Keratinocyte (primary cell): ENCODE measurements around the gene MYT1. TPM values are rescaled to one million over a fixed set of nuclear protein-coding genes. Genes with fewer than 3 reads are reported as not detected.
"Not testable (repeated sequence)": the region's sequence is repeated elsewhere in the genome, so short reads cannot be mapped to it uniquely, and the experiment has no call there.

ENCODE experiments used
- DNase-seq: peaks from one replicate; pipeline ENCODE4 v3.0.0-alpha.2; 2011; ENCODE audit warnings: low read depth, missing footprints, low spot score
- FAIRE-seq: peaks from 2 replicates; lab custom pipeline; 2011; peaks lifted over from hg19 to GRCh38; lab: Jason Lieb, UNC
- H2AFZ ChIP-seq: 2 replicates; pipeline ENCODE4 v1.6.0; 2012; ENCODE audit warnings: low read length, control low read depth, inconsistent platforms; ENCODE audit not compliant: control insufficient read depth
- H3K27ac ChIP-seq: 2 replicates; pipeline ENCODE4 v1.5.1; 2011; ENCODE audit warnings: low read length; ENCODE audit not compliant: control insufficient read depth, insufficient read depth
- H3K27me3 ChIP-seq: 3 replicates; pipeline ENCODE4 v1.6.0; 2011; ENCODE audit warnings: low read length; ENCODE audit not compliant: control insufficient read depth, insufficient read depth; ENCODE audit errors: extremely low read depth
- H3K36me3 ChIP-seq, 2 experiments: 2 replicates in 1 of 2; 3 replicates in 1 of 2; pipeline ENCODE4 v1.5.1; 2011; ENCODE audit warnings: low read length in 2 of 2, mild to moderate bottlenecking in 1 of 2; ENCODE audit not compliant: control insufficient read depth in 2 of 2, insufficient read depth in 2 of 2; ENCODE audit errors: extremely low read depth in 1 of 2
- H3K4me1 ChIP-seq: 3 replicates; pipeline ENCODE4 v1.5.1; 2011; ENCODE audit warnings: low read length; ENCODE audit not compliant: control insufficient read depth, insufficient read depth; ENCODE audit errors: extremely low read depth
- H3K4me2 ChIP-seq: 3 replicates; pipeline ENCODE4 v1.6.0; 2011; ENCODE audit warnings: low read depth, low read length; ENCODE audit not compliant: control insufficient read depth, insufficient read depth; ENCODE audit errors: extremely low read depth
- H3K4me3 ChIP-seq, 3 experiments: fragments of 200-600 bp in 1 of 3; sonication (generic) in 1 of 3; 2 replicates in 2 of 3; 3 replicates in 1 of 3; pipeline ENCODE4 v1.5.1; 2011 to 2016; ENCODE audit warnings: low read length in 3 of 3, mild to moderate bottlenecking in 3 of 3, control low read depth in 2 of 3, inconsistent platforms in 1 of 3, low read depth in 1 of 3, mixed read lengths in 1 of 3, mixed run types in 1 of 3, moderate library complexity in 1 of 3; ENCODE audit not compliant: control insufficient read depth in 2 of 3, insufficient read depth in 2 of 3; ENCODE audit errors: extremely low read depth in 1 of 3
- H3K79me2 ChIP-seq: 2 replicates; pipeline ENCODE4 v1.6.0; 2012; ENCODE audit warnings: low read length; ENCODE audit not compliant: control insufficient read depth, insufficient read depth
- H3K9ac ChIP-seq: 3 replicates; pipeline ENCODE4 v1.6.0; 2011; ENCODE audit warnings: low read length; ENCODE audit not compliant: control insufficient read depth, insufficient read depth; ENCODE audit errors: extremely low read depth
- H3K9me1 ChIP-seq: 3 replicates; pipeline ENCODE4 v1.6.0; 2011; ENCODE audit warnings: low read length; ENCODE audit not compliant: control insufficient read depth, insufficient read depth; ENCODE audit errors: extremely low read depth
- H3K9me3 ChIP-seq: 2 replicates; pipeline ENCODE4 v1.5.1; 2012; ENCODE audit warnings: low read depth, low read length; ENCODE audit not compliant: control insufficient read depth
- H4K20me1 ChIP-seq: 3 replicates; pipeline ENCODE4 v1.6.0; 2011; ENCODE audit warnings: low read length; ENCODE audit not compliant: control insufficient read depth, insufficient read depth; ENCODE audit errors: extremely low read depth
- CTCF ChIP-seq, 3 experiments: IDR thresholded peaks in 1 of 3; conservative IDR thresholded peaks in 1 of 3; optimal IDR thresholded peaks in 1 of 3; 2 replicates in 2 of 3; 3 replicates in 1 of 3; pipeline versions ENCODE3 to v1.5.1; 2011; ENCODE audit warnings: low read length in 3 of 3, mild to moderate bottlenecking in 3 of 3, moderate library complexity in 2 of 3, control low read depth in 1 of 3, inconsistent platforms in 1 of 3; ENCODE audit not compliant: insufficient read depth in 2 of 3; ENCODE audit errors: extremely low read depth in 1 of 3
- EZH2 ChIP-seq: IDR thresholded peaks from one replicate; pipeline ENCODE4 v1.6.1; 2012; ENCODE audit warnings: inconsistent platforms, mild to moderate bottlenecking, low read length, moderate library complexity
- dilution Hi-C: fragments of 300-500 bp; cut with MboI; formaldehyde crosslinking; loops from one replicate; pipeline ENCODE4 v1.7.0; 2020; ENCODE audit warnings: low sequenced_read_pairs; ENCODE audit not compliant: extremely low pct_ligation_motif_present
- polyA plus RNA-seq, 5 experiments: library from polyadenylated mRNA; depleted of rRNA in 3 of 5; stranded (reverse) in 3 of 5; stranded (forward) in 1 of 5; unstranded in 1 of 5; fragments of >200 nt; gene quantifications; 1 replicate in 1 of 5; 2 replicates in 3 of 5; 3 replicates in 1 of 5; pipeline versions ENCODE4 v1.2.1 to v1.2.3, GENCODE V29; 2011 to 2012; ENCODE audit warnings: missing spikeins in 2 of 5, low read depth in 1 of 5, low replicate concordance in 1 of 5

The MYT1 gene
- polyA plus RNA-seq, 1 donor (not counting 4 experiments of a cell fraction or from before 2014, with no cell fraction given) = not detected

- dilution Hi-C loops = no loop called here
- DNase-seq (no peak), FAIRE-seq (no peak)
- Histone ChIP-seq H3K36me3 (no peaks in the 10 kb centered on the region), H3K9me1 (no peaks in the 10 kb centered on the region), H3K9me3 (no peaks in the 10 kb centered on the region), H3K9ac (no peak overlapping the region), H2AFZ (no peak overlapping the region), H4K20me1 (no peaks in the 10 kb centered on the region), H3K4me3 (no peak overlapping the region), H3K27me3 (peaks cover 4% of the 10 kb centered on the region), H3K79me2 (no peaks in the 10 kb centered on the region), H3K27ac (no peak overlapping the region), H3K4me1 (peaks cover 1% of the 10 kb centered on the region), H3K4me2 (no peak overlapping the region)
- TF ChIP-seq EZH2 = no peak
- TF ChIP-seq CTCF (optimal IDR thresholded peaks at IDR 0.05 in 1 of 3, IDR thresholded peaks at IDR 0.05 in 1 of 3, conservative IDR thresholded peaks at IDR 0.05 in 1 of 3; ENCODE audit: extremely low read depth in 1 of 3, insufficient read depth in 2 of 3, low read length in 3 of 3) = no peak
These were observed 70.1 kb downstream of the MYT1 start for GRCh38 chr20:64234291-64234791.

GRCh38 chr20:64234921-64235565, 70.8 kb downstream of the MYT1 start:
- H3K4me1 ChIP-seq, H3K27me3 ChIP-seq, dilution Hi-C loops, DNase-seq, H3K36me3 ChIP-seq, FAIRE-seq, H3K9me3 ChIP-seq, H3K4me3 ChIP-seq, H3K27ac ChIP-seq, H3K4me2 ChIP-seq, H3K9me1 ChIP-seq, H3K9ac ChIP-seq, H4K20me1 ChIP-seq, H2AFZ ChIP-seq, H3K79me2 ChIP-seq: not testable (repeated sequence)
